CD4-positive, CD25-positive, alpha-beta regulatory T cell (primary cell): ENCODE results near the gene AHSP. TPM values are rescaled to one million over a fixed set of nuclear protein-coding genes. Genes with fewer than 3 reads are reported as not detected.
"Not testable (repeated sequence)": the region's sequence is repeated elsewhere in the genome, so short reads cannot be mapped to it uniquely, and the experiment has no call there.

Experiments used
- ATAC-seq, 2 donors: fragments of 150-1000 bp; cut with Tn5 transposase; one replicate each; pipeline ENCODE4 v1.10.0; 2021; ENCODE audit warnings: low read depth in 2 of 2, moderate number of reproducible peaks in 2 of 2, moderate library complexity in 1 of 2
- DNase-seq, 3 donors: peaks; one replicate each; pipeline versions ENCODE4 v3.0.0 to v3.0.0-alpha.2; 2012 to 2022; ENCODE audit warnings: mixed read lengths in 1 of 3
- H3K27ac ChIP-seq: one replicate; pipeline ENCODE4 v1.7.0; 2013; ENCODE audit warnings: mild to moderate bottlenecking, low read length; ENCODE audit not compliant: insufficient read depth, poor library complexity, severe bottlenecking
- H3K27me3 ChIP-seq: one replicate; pipeline ENCODE4 v1.7.0; 2013; ENCODE audit warnings: low read length; ENCODE audit not compliant: control insufficient read depth, insufficient read depth
- H3K36me3 ChIP-seq: one replicate; pipeline ENCODE4 v1.7.0; 2013; ENCODE audit warnings: mild to moderate bottlenecking, low read length, moderate library complexity; ENCODE audit not compliant: control insufficient read depth, insufficient read depth
- H3K4me1 ChIP-seq: 2 replicates; pipeline ENCODE4 v1.7.0; 2013; ENCODE audit warnings: mild to moderate bottlenecking, low read length; ENCODE audit not compliant: insufficient read depth, control insufficient read depth, poor library complexity, severe bottlenecking
- H3K4me3 ChIP-seq: one replicate; pipeline ENCODE4 v1.7.0; 2013; ENCODE audit warnings: low read depth, mild to moderate bottlenecking, low read length, moderate library complexity
- H3K9me3 ChIP-seq, 2 experiments: 1 replicate in 1 of 2; 2 replicates in 1 of 2; pipeline ENCODE4 v1.7.0; 2013; ENCODE audit warnings: low read length in 2 of 2, mild to moderate bottlenecking in 1 of 2, moderate library complexity in 1 of 2; ENCODE audit not compliant: control insufficient read depth in 2 of 2
- H3K27ac Mint-ChIP-seq, 3 donors: one replicate each; pipeline ENCODE4 v1.8.0; 2020 to 2022; ENCODE audit warnings: mild to moderate bottlenecking in 3 of 3, mixed read lengths in 3 of 3, moderate library complexity in 2 of 3
- H3K27me3 Mint-ChIP-seq: one replicate; pipeline ENCODE4 v1.8.0; 2022; ENCODE audit warnings: mild to moderate bottlenecking, mixed read lengths
- H3K36me3 Mint-ChIP-seq: one replicate; pipeline ENCODE4 v1.8.0; 2020; ENCODE audit warnings: mixed read lengths
- H3K4me1 Mint-ChIP-seq, 4 donors: one replicate each; pipeline ENCODE4 v1.8.0; 2020 to 2022; ENCODE audit warnings: mixed read lengths in 4 of 4, mild to moderate bottlenecking in 1 of 4
- H3K4me3 Mint-ChIP-seq, 4 donors: one replicate each; pipeline ENCODE4 v1.8.0; 2020 to 2022; ENCODE audit warnings: mild to moderate bottlenecking in 4 of 4, mixed read lengths in 4 of 4, moderate library complexity in 3 of 4
- H3K9me3 Mint-ChIP-seq, 7 donors: one replicate each; pipeline ENCODE4 v1.8.0; 2020 to 2022; ENCODE audit warnings: mixed read lengths in 7 of 7, mild to moderate bottlenecking in 3 of 7, moderate library complexity in 2 of 7
- polyA plus RNA-seq, 4 donors: library from polyadenylated mRNA; unstranded; fragments of 300-500 nt; fragmentation: Illumina TruSeq; gene quantifications; one replicate each; pipeline ENCODE4 v1.2.3, GENCODE V29; 2021
- total RNA-seq: library from RNA; stranded (reverse); gene quantifications from one replicate; pipeline ENCODE4 v1.2.3, GENCODE V29; 2022

Gene AHSP
- total RNA-seq: not detected
- not detected for polyA plus RNA-seq

DNA sequence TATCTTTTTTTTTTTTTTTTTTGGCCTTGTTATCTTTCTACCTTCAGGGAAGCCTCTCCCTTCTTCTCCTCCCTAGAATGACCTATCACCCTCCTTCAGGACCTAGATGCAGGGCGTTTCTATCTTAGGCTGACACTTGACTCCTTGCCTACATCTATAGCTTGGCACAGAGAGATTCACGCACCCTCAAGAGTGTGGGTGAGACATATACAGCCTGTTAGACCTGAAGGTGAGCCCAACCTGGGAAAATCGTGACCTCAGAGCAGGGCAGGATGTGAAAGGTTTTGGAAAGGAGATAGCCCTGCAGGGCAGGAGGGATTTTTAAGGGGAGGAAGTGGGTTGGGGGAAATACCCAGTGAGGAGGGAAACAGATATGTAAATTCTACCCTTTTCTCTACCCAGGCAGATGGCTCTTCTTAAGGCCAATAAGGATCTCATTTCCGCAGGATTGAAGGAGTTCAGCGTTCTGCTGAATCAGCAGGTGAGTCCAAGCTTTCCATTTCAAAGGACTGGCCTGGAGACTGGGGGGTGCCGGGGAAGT, at the start of gene AHSP:
Gene AHSP, plus strand, starts transcription at position 167 of the 541 bp plus-strand sequence. Its CDS starts 240 bp downstream, at position 407.
- Mint-ChIP-seq H3K9me3 (peaks cover 0 to 1% (median 0%) of the 10 kb centered on the region in 7 donors), H3K27me3 (peaks cover 17% of the 10 kb centered on the region), H3K27ac (peak within 1 kb of the TSS in 2 of 3 donors; percentile 35 to 73), H3K4me3 (peak within 1 kb of the TSS in 2 of 4 donors; percentile 69 to 75), H3K4me1 (peaks cover 0 to 23% (median 2%) of the 10 kb centered on the region in 4 donors), H3K36me3 (no peaks in the 10 kb centered on the region)
- Histone ChIP-seq H3K27ac (no peak within 1 kb of the TSS), H3K4me3 (no peak within 1 kb of the TSS), H3K9me3 (no peaks in the 10 kb centered on the region), H3K4me1 (peaks cover 5% of the 10 kb centered on the region), H3K36me3 (no peaks in the 10 kb centered on the region), H3K27me3 (peaks cover 15% of the 10 kb centered on the region)
- no peak for DNase-seq
- ATAC-seq: no peak

- Histone ChIP-seq H3K4me3 (no peak overlapping the region), H3K36me3 (no peaks in the 10 kb centered on the region), H3K4me1 (peaks cover 19% of the 10 kb centered on the region), H3K27me3 (no peaks in the 10 kb centered on the region), H3K9me3 (no peaks in the 10 kb centered on the region), H3K27ac (no peak overlapping the region)
- DNase-seq: no peak
- H3K27ac Mint-ChIP-seq: no peak overlapping the region
- H3K4me1 Mint-ChIP-seq: peaks cover 0 to 21% (median 1%) of the 10 kb centered on the region in 4 donors
- no peaks in the 10 kb centered on the region for H3K27me3 Mint-ChIP-seq
- peak overlapping the region in 2 of 4 donors; percentile 16 to 90 for H3K4me3 Mint-ChIP-seq
- no peak for ATAC-seq
- no peaks in the 10 kb centered on the region for H3K36me3 Mint-ChIP-seq
- H3K9me3 Mint-ChIP-seq: no peaks in the 10 kb centered on the region
Observed at GRCh38 chr16:31478956-31479355, 48.7 kb upstream of the AHSP start.

- H3K4me3 Mint-ChIP-seq: peak overlapping the region in 1 of 4 donors; percentile 41
- no peaks in the 10 kb centered on the region for H3K27me3 ChIP-seq
- DNase-seq (no peak), ATAC-seq (no peak)
- no peaks in the 10 kb centered on the region for H3K9me3 Mint-ChIP-seq
- H3K27ac ChIP-seq: no peak overlapping the region
- H3K4me3 ChIP-seq: no peak overlapping the region
- H3K27ac Mint-ChIP-seq: peak overlapping the region in 1 of 3 donors; percentile 83
- H3K4me1 ChIP-seq: peaks cover 19% of the 10 kb centered on the region
- H3K9me3 ChIP-seq: no peaks in the 10 kb centered on the region
- H3K27me3 Mint-ChIP-seq: no peaks in the 10 kb centered on the region
- no peaks in the 10 kb centered on the region for H3K36me3 ChIP-seq
- H3K36me3 Mint-ChIP-seq: no peaks in the 10 kb centered on the region
- H3K4me1 Mint-ChIP-seq: peaks cover 0 to 21% (median 1%) of the 10 kb centered on the region in 4 donors
Observed at GRCh38 chr16:31479751-31480150, 47.9 kb upstream of the AHSP start.

GRCh38 chr16:31480851-31481536, 46.7 kb upstream of the AHSP start:
- Mint-ChIP-seq H3K36me3 (no peaks in the 10 kb centered on the region), H3K4me1 (peaks cover 0 to 25% (median 2%) of the 10 kb centered on the region in 4 donors)
- ATAC-seq: no peak

DNA sequence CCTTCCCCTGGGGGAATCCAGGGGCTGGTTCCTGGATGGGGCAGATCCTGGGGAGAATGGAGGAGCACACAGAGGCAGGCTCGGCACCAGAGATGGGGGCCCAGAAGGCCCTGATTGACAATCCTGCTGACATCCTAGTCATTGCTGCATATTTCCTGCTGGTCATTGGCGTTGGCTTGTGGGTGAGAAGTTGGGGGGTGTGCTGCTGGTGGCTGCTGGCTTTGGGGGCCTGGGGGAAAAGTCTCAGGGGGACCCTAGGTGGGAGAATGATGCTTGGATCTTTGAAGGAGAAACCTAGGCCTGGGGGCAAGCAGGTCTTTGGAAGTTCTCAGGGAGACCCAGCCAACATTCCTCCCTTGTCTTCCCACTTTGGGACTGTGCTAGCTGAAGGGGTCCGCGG, 44.6 kb upstream of the AHSP start, which contains the start of gene SLC5A2:
Gene SLC5A2, plus strand, starts transcription at position 43 of the 400 bp plus-strand sequence. Its CDS starts 14 bp downstream, at position 57.
- H3K27ac ChIP-seq: no peak within 1 kb of the TSS
- H3K4me3 Mint-ChIP-seq: peak within 1 kb of the TSS in 1 of 4 donors; percentile 80
- peaks cover 12% of the 10 kb centered on the region for H3K4me1 ChIP-seq
- H3K9me3 Mint-ChIP-seq: no peaks in the 10 kb centered on the region
- ATAC-seq (no peak), DNase-seq (no peak)
- H3K27ac Mint-ChIP-seq: no peak within 1 kb of the TSS
- peaks cover 0 to 23% (median 5%) of the 10 kb centered on the region in 4 donors for H3K4me1 Mint-ChIP-seq
- no peaks in the 10 kb centered on the region for H3K36me3 Mint-ChIP-seq
- no peaks in the 10 kb centered on the region for H3K9me3 ChIP-seq
- H3K36me3 ChIP-seq: no peaks in the 10 kb centered on the region
- no peak within 1 kb of the TSS for H3K4me3 ChIP-seq
- no peaks in the 10 kb centered on the region for H3K27me3 Mint-ChIP-seq
- no peaks in the 10 kb centered on the region for H3K27me3 ChIP-seq

More at GRCh38 chr16:31480851-31481536, 46.7 kb upstream of the AHSP start:
- H3K9me3 ChIP-seq: no peaks in the 10 kb centered on the region
- H3K27ac ChIP-seq: no peak overlapping the region
- peaks cover 15% of the 10 kb centered on the region for H3K4me1 ChIP-seq
- H3K27me3 ChIP-seq: no peaks in the 10 kb centered on the region
- Mint-ChIP-seq H3K4me3 (no peak overlapping the region), H3K9me3 (no peaks in the 10 kb centered on the region), H3K27me3 (no peaks in the 10 kb centered on the region), H3K27ac (no peak overlapping the region)
- H3K4me3 ChIP-seq: no peak overlapping the region
- no peaks in the 10 kb centered on the region for H3K36me3 ChIP-seq
- no peak for DNase-seq

DNA sequence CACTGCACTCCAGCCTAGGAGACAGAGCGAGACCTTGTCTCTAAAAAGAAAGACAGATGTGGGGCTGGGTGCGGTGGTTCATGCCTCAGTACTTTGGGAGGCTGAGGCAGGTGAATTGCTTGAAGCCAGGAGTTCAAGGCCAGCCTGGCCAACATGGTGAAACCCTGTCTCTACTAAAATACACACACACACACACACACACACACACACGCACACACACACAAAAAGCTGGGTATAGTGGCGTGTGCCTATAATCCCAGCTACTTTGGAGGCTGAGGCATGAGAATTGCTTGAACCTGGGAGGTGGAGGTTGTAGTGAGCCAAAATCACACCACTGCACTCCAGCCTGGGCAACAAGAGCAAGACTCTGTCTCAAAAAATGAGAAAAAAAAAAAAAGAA, 43.7 kb upstream of the AHSP start:
- H3K36me3 ChIP-seq, H3K27me3 Mint-ChIP-seq, H3K9me3 ChIP-seq, DNase-seq, H3K9me3 Mint-ChIP-seq, H3K27me3 ChIP-seq, H3K36me3 Mint-ChIP-seq, H3K27ac ChIP-seq, H3K4me3 Mint-ChIP-seq, H3K4me3 ChIP-seq, ATAC-seq: not testable (repeated sequence)
- Mint-ChIP-seq H3K4me1 (peaks cover 0 to 18% (median 5%) of the 10 kb centered on the region in 4 donors), H3K27ac (peak overlapping the region in 1 of 3 donors; percentile 64)
- peaks cover 12% of the 10 kb centered on the region for H3K4me1 ChIP-seq

- H3K9me3 ChIP-seq: no peaks in the 10 kb centered on the region
- Mint-ChIP-seq H3K27me3 (no peaks in the 10 kb centered on the region), H3K4me1 (peaks cover 0 to 18% (median 5%) of the 10 kb centered on the region in 4 donors), H3K36me3 (no peaks in the 10 kb centered on the region), H3K4me3 (peak overlapping the region in 1 of 4 donors; percentile 92), H3K27ac (peak overlapping the region in 1 of 3 donors; percentile 64), H3K9me3 (no peaks in the 10 kb centered on the region)
- H3K4me3 ChIP-seq: no peak overlapping the region
- H3K36me3 ChIP-seq: no peaks in the 10 kb centered on the region
- H3K27me3 ChIP-seq: no peaks in the 10 kb centered on the region
- peaks cover 12% of the 10 kb centered on the region for H3K4me1 ChIP-seq
- no peak for ATAC-seq
- DNase-seq: no peak
- H3K27ac ChIP-seq: no peak overlapping the region
Observed at GRCh38 chr16:31484491-31485171, 43.1 kb upstream of the AHSP start.
